IPS DF 4.7 (cell line): ENCODE results near the gene ZNF561.

Experiments
- DNase-seq: peaks from one replicate; pipeline ENCODE4 v3.0.0-alpha.2; 2013; ENCODE audit warnings: low spot score; ENCODE audit errors: extremely low read depth

ZNF561 gene

GRCh38 chr19:9580728-9581127, 40.3 kb downstream of the ZNF561 start:
- DNase-seq = no peak

GRCh38 chr19:9570255-9570654, 50.8 kb downstream of the ZNF561 start:
- DNase-seq = no peak

GRCh38 chr19:9566729-9567128, 54.3 kb downstream of the ZNF561 start:
- no peak for DNase-seq

GRCh38 chr19:9565900-9566705, 54.9 kb downstream of the ZNF561 start:
- DNase-seq = no peak
